Measurements from ENCODE around the gene TBC1D25.

The TBC1D25 gene

DNA sequence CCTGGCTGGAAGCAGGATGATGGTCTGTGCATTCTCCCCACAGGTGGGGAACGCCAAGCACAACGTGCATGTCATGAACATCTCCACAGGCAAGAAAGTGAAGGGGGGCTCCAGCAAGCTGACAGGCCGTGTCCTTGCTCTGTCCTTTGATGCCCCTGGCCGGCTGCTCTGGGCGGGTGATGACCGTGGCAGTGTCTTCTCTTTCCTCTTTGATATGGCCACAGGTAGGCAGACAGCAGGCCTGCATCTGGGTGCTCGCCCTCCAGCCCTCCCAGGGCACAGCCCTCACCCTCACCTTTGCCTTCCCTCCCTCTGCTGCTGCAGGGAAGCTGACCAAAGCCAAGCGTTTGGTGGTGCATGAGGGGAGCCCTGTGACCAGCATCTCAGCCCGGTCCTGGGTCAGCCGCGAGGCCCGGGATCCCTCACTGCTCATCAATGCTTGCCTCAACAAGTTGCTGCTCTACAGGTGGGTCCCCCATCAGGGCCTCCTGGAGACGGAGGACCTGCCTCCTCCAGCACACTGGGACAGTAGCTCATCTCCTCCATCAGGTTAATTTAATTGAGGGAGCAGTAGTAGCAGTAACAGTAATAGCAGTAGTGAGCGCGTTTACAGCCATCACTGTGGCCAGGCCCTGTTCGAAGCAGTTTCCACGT, 62.4 kb downstream of the TBC1D25 start:
- no peak for DNase-seq (ENCODE audit: low read depth in 3 of 3)

DNA sequence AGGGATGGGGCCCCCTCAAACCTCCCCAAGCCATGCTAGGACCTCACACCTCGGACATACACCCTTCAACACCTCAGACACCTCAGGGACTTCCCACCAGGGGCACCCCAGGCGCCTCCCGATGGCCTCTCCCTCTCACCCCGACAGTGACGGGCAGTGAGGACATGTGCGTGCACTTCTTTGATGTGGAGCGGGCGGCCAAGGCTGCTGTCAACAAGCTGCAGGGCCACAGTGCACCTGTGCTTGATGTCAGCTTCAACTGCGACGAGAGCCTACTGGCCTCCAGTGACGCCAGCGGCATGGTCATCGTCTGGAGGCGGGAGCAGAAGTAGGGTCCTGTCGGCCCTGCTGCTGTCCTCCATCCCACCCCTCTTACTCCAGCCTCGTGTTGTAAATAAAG, 65.2 kb downstream of the TBC1D25 start:
- no peak for DNase-seq (ENCODE audit: low read depth in 3 of 3)

DNA sequence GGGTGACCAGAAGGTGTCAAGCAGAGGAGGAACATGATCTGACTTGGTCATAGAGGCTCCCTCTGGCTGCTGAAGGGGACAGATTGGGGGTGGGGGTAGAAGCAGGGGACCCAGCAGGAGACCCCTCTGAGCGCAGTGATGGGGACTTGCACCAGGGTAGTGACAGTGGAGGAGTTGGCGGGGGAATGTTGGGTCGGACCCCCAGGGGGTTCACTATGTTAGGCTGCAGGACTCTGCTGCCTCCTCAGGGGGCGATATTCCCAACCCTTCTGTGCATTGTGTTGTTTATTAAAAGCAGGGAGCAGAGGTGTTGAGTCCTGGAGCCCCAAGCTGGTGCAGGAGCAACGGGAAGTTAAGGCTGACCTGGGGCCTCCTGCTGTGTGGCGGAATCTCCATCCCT, 66.6 kb downstream of the TBC1D25 start:
- DNase-seq (ENCODE audit: low read depth in 3 of 3): no peak

DNA sequence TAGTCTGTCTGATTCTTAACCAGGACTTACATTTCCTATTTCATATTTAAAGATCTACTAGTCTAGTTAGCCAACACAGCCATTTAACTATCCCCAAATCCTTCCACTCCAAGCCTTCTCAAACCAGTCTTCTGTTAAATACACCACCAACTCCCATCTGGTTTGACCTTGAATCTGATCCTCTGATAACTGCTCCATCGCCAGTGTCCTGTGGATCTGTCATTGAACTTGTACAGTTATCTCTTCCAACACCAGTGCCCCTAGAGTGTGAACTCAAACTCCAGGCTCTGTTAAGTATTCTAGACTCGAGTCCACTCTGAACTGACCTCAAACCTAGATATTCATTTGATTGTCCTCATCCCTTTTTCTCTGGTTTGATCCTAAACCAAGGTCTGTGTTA, 72.2 kb downstream of the TBC1D25 start:
- no peak for DNase-seq (ENCODE audit: low read depth in 3 of 3)
